Panc1 (cell line): ENCODE data around the gene ADARB1. TPM values are rescaled to one million over a fixed set of nuclear protein-coding genes. Genes with fewer than 3 reads are reported as not detected.

Experiments used
- ATAC-seq: fragments of 200-7000 bp; cut with Tn5 transposase; 2 replicates; pipeline ENCODE4 v1.9.1; 2020; ENCODE audit warnings: mild to moderate bottlenecking, moderate library complexity
- BruUV-seq: library from RNA; stranded (reverse); fragments of 400-500 nt; replicated peaks from 2 replicates; lab custom pipeline; 2021; lab: Mats Ljungman, UMichigan
- CTCF ChIA-PET: fragments of 300-600 bp; sonication (Branson Sonifier 250); formaldehyde crosslinking; loops from one replicate; lab custom pipeline; 2022; ENCODE audit warnings: antibody characterized with exemption; lab: Charles Lee
- POLR2A ChIA-PET: fragments of 300-600 bp; sonication (Branson Sonifier 250); formaldehyde crosslinking; loops from one replicate; lab custom pipeline; 2022; ENCODE audit warnings: antibody characterized with exemption; lab: Charles Lee
- DNase-seq: peaks from one replicate; pipeline ENCODE4 v3.0.0-alpha.2; 2010; ENCODE audit warnings: low read depth, low spot score
- H3K27ac ChIP-seq: 2 replicates; pipeline ENCODE4 v1.5.1; 2011; ENCODE audit warnings: mild to moderate bottlenecking, low read length, inconsistent platforms
- H3K27me3 ChIP-seq: fragments of 200-500 bp; sonication (Bioruptor generic); 2 replicates; pipeline ENCODE4 v1.6.0; 2014; ENCODE audit warnings: low read length, inconsistent platforms; ENCODE audit not compliant: control insufficient read depth, insufficient read depth
- H3K36me3 ChIP-seq: fragments of 200-500 bp; sonication (Bioruptor generic); 2 replicates; pipeline ENCODE4 v1.5.1; 2014; ENCODE audit warnings: inconsistent platforms, mild to moderate bottlenecking, low read length, moderate library complexity; ENCODE audit not compliant: control insufficient read depth, insufficient read depth
- H3K4me1 ChIP-seq: 2 replicates; pipeline ENCODE4 v1.5.1; 2011; ENCODE audit warnings: inconsistent platforms, mild to moderate bottlenecking, low read length, moderate library complexity; ENCODE audit not compliant: control insufficient read depth, insufficient read depth
- H3K4me3 ChIP-seq, 2 experiments: 2 replicates each; pipeline ENCODE4 v1.5.1; 2011 to 2012; ENCODE audit warnings: low read depth in 2 of 2, low read length in 2 of 2, mild to moderate bottlenecking in 2 of 2, inconsistent platforms in 1 of 2, moderate library complexity in 1 of 2
- H3K9me3 ChIP-seq: fragments of 200-500 bp; sonication (Bioruptor generic); 2 replicates; pipeline ENCODE4 v1.5.1; 2014; ENCODE audit warnings: low read depth, mild to moderate bottlenecking, inconsistent platforms, low read length, moderate library complexity; ENCODE audit not compliant: control insufficient read depth, insufficient read depth
- CTCF ChIP-seq: fragments of 450-650 bp; IDR thresholded peaks from 2 replicates; pipeline ENCODE4 v1.5.1; 2017; ENCODE audit warnings: mild to moderate bottlenecking
- POLR2AphosphoS5 ChIP-seq: IDR thresholded peaks from 2 replicates; pipeline ENCODE4 v1.6.1; 2012; ENCODE audit warnings: mild to moderate bottlenecking, low read depth, low read length, moderate library complexity
- REST ChIP-seq, 2 experiments: IDR thresholded peaks; 2 replicates each; pipeline ENCODE4 v1.6.1; 2011 to 2012; ENCODE audit warnings: low read depth in 2 of 2, control low read depth in 1 of 2, low read length in 1 of 2, mild to moderate bottlenecking in 1 of 2, moderate library complexity in 1 of 2; ENCODE audit not compliant: insufficient read depth in 1 of 2
- SIN3A ChIP-seq: IDR thresholded peaks from 2 replicates; pipeline ENCODE4 v1.6.1; 2012; ENCODE audit warnings: low read depth, mild to moderate bottlenecking, low read length, moderate library complexity, borderline replicate concordance; ENCODE audit not compliant: insufficient read depth
- TCF7L2 ChIP-seq: IDR thresholded peaks from 2 replicates; pipeline ENCODE4 v1.6.1; 2011; ENCODE audit warnings: mild to moderate bottlenecking, low read depth, low read length, inconsistent platforms
- in situ Hi-C: cut with HindIII; loops from 2 replicates; pipeline ENCODE4 v1.10.0; 2016; ENCODE audit warnings: low sequenced_read_pairs, low pct_unique_long_range_greater_than_20kb
- intact Hi-C: fragments of 100-400 bp; cut with micrococcal nuclease; formaldehyde crosslinking; loops from one replicate; pipeline ENCODE4 v1.10.0; 2022; ENCODE audit not compliant: unreplicated experiment
- total RNA-seq: library from RNA; stranded (reverse); gene quantifications from one replicate; pipeline ENCODE4 v1.2.1, GENCODE V29; 2021; ENCODE audit not compliant: unreplicated experiment

ADARB1 gene
- total RNA-seq, 1 experiment from 2014 or later = 15.0 TPM

- DNase-seq = no peak
- Histone ChIP-seq H3K36me3 (no peaks in the 10 kb centered on the region), H3K27ac (no peak overlapping the region), H3K27me3 (no peaks in the 10 kb centered on the region), H3K9me3 (no peaks in the 10 kb centered on the region), H3K4me3 (no peak overlapping the region), H3K4me1 (peaks cover 18% of the 10 kb centered on the region)
- in situ Hi-C loops (no loop called here), intact Hi-C loops (no loop called here)
- BruUV-seq = no TSS peak
- ChIA-PET POLR2A (no interaction called here), CTCF (no interaction called here)
- no peak for TF ChIP-seq TCF7L2
- TF ChIP-seq REST (IDR thresholded peaks at IDR 0.05; ENCODE audit: insufficient read depth in 1 of 2, low read depth in 2 of 2, low read length in 1 of 2) = no peak
- no peak for TF ChIP-seq POLR2AphosphoS5
- TF ChIP-seq SIN3A = no peak
- TF ChIP-seq CTCF = no peak
- ATAC-seq = no peak
Observed at GRCh38 chr21:45226540-45227326, 152.4 kb downstream of the ADARB1 start.

GRCh38 chr21:45227735-45228134, 153.4 kb downstream of the ADARB1 start:
- TF ChIP-seq TCF7L2 = no peak
- no peak for TF ChIP-seq SIN3A
- no peak for TF ChIP-seq POLR2AphosphoS5
- no peak for TF ChIP-seq REST (IDR thresholded peaks at IDR 0.05; ENCODE audit: insufficient read depth in 1 of 2, low read depth in 2 of 2, low read length in 1 of 2)
- TF ChIP-seq CTCF = no peak
- POLR2A ChIA-PET = interaction anchor here (0.6 kb wide), 1 partner anchor 60 kb away, joined by 9 read pairs; the partner anchor contains the start of gene POFUT2
- BruUV-seq = no TSS peak
- no peak for DNase-seq
- no peaks in the 10 kb centered on the region for H3K27me3 ChIP-seq
- CTCF ChIA-PET = no interaction called here
- H3K4me1 ChIP-seq = peaks cover 18% of the 10 kb centered on the region
- in situ Hi-C loops = no loop called here
- H3K27ac ChIP-seq = no peak overlapping the region
- intact Hi-C loops = no loop called here
- no peaks in the 10 kb centered on the region for H3K36me3 ChIP-seq
- peak; percentile 69; the same call in 1 of the 2 replicates for ATAC-seq
- H3K9me3 ChIP-seq = no peaks in the 10 kb centered on the region
- no peak overlapping the region for H3K4me3 ChIP-seq
